GM23338 (cell line): ENCODE results near the gene AADACL3. TPM values are rescaled to one million over a fixed set of nuclear protein-coding genes. Genes with fewer than 3 reads are reported as not detected.

ENCODE experiments used
- ATAC-seq: fragments of 200-7000 bp; cut with Tn5 transposase; 3 replicates; pipeline ENCODE4 v1.9.1; 2020
- DNase-seq: peaks from one replicate; pipeline ENCODE4 v3.0.0-alpha.2; 2015; ENCODE audit warnings: low spot score
- H2AFZ ChIP-seq: fragments of 200-600 bp; sonication (generic); 2 replicates; pipeline ENCODE4 v1.8.0; 2016; ENCODE audit warnings: antibody characterized with exemption, mild to moderate bottlenecking, moderate library complexity
- H3F3A ChIP-seq: fragments of 200-600 bp; sonication (generic); replicated peaks from 2 replicates; pipeline ENCODE4 v1.8.0; 2017; ENCODE audit warnings: antibody characterized with exemption, mixed run types, low read depth
- H3K27ac ChIP-seq: fragments of 200-600 bp; sonication (generic); 2 replicates; pipeline ENCODE4 v1.6.1; 2016; ENCODE audit warnings: low read depth
- H3K27me3 ChIP-seq: fragments of 200-600 bp; sonication (generic); 2 replicates; pipeline ENCODE4 v1.8.0; 2016; ENCODE audit warnings: mild to moderate bottlenecking, mixed run types, moderate library complexity; ENCODE audit not compliant: insufficient read depth
- H3K36me3 ChIP-seq: fragments of 200-600 bp; sonication (generic); 2 replicates; pipeline ENCODE4 v1.8.0; 2016; ENCODE audit warnings: mild to moderate bottlenecking; ENCODE audit not compliant: insufficient read depth
- H3K4me1 ChIP-seq: fragments of 200-600 bp; sonication (generic); 2 replicates; pipeline ENCODE4 v1.8.0; 2016; ENCODE audit warnings: mild to moderate bottlenecking, moderate library complexity; ENCODE audit not compliant: insufficient read depth
- H3K4me2 ChIP-seq: fragments of 200-600 bp; sonication (generic); 2 replicates; pipeline ENCODE4 v1.7.1; 2017; ENCODE audit warnings: mixed run types
- H3K4me3 ChIP-seq: fragments of 200-600 bp; sonication (generic); 2 replicates; pipeline ENCODE4 v1.6.1; 2016; ENCODE audit warnings: mixed run types
- H3K79me2 ChIP-seq: fragments of 200-600 bp; sonication (generic); replicated peaks from 2 replicates; pipeline ENCODE4 v1.8.0; 2017; ENCODE audit warnings: mild to moderate bottlenecking; ENCODE audit not compliant: insufficient read depth
- H3K9me2 ChIP-seq: fragments of 200-600 bp; sonication (generic); 2 replicates; pipeline ENCODE4 v1.8.0; 2017; ENCODE audit not compliant: insufficient read depth
- H4K20me1 ChIP-seq: fragments of 200-600 bp; sonication (generic); replicated peaks from 2 replicates; pipeline ENCODE4 v1.8.0; 2017; ENCODE audit warnings: mild to moderate bottlenecking; ENCODE audit not compliant: insufficient read depth
- H3K27ac Mint-ChIP-seq: 2 replicates; pipeline ENCODE4 v1.8.0; 2020; ENCODE audit warnings: inconsistent platforms, mild to moderate bottlenecking, moderate library complexity, mixed read lengths
- H3K27me3 Mint-ChIP-seq: 3 replicates; pipeline ENCODE4 v1.8.0; 2022; ENCODE audit warnings: low read depth, mild to moderate bottlenecking, moderate library complexity, mixed read lengths, inconsistent platforms; ENCODE audit not compliant: insufficient read depth, poor library complexity
- H3K36me3 Mint-ChIP-seq: 3 replicates; pipeline ENCODE4 v1.8.0; 2021; ENCODE audit warnings: low read depth, mild to moderate bottlenecking, inconsistent platforms, moderate library complexity, mixed read lengths
- H3K4me1 Mint-ChIP-seq: 3 replicates; pipeline ENCODE4 v1.8.0; 2020; ENCODE audit warnings: mild to moderate bottlenecking, inconsistent platforms, mixed read lengths
- H3K4me3 Mint-ChIP-seq: 3 replicates; pipeline ENCODE4 v1.8.0; 2021; ENCODE audit warnings: moderate library complexity, mild to moderate bottlenecking, inconsistent platforms, mixed read lengths
- H3K9me3 Mint-ChIP-seq: 3 replicates; pipeline ENCODE4 v1.8.0; 2020; ENCODE audit warnings: moderate library complexity, mild to moderate bottlenecking, inconsistent platforms, mixed read lengths
- CREB1 ChIP-seq: fragments of 250-450 bp; sonication (Bioruptor Pico); IDR thresholded peaks from 2 replicates; pipeline ENCODE4 v1.5.0; 2020; ENCODE audit warnings: low read depth, mild to moderate bottlenecking, moderate library complexity
- EZH2 ChIP-seq: fragments of 200-600 bp; sonication (generic); IDR thresholded peaks from one replicate; pipeline ENCODE4 v1.8.0; 2017; ENCODE audit warnings: antibody characterized with exemption, mild to moderate bottlenecking, low read depth; ENCODE audit not compliant: unreplicated experiment
- EZH2phosphoT487 ChIP-seq: fragments of 200-600 bp; sonication (generic); IDR thresholded peaks from one replicate; pipeline ENCODE4 v1.8.1; 2018; ENCODE audit warnings: antibody characterized with exemption; ENCODE audit not compliant: unreplicated experiment
- JUNB ChIP-seq: IDR thresholded peaks from one replicate; pipeline ENCODE4 v1.6.1; 2016; ENCODE audit warnings: antibody characterized with exemption; ENCODE audit not compliant: unreplicated experiment
- NANOG ChIP-seq: IDR thresholded peaks from 2 replicates; pipeline ENCODE4 v1.6.1; 2016; ENCODE audit warnings: antibody characterized with exemption, borderline replicate concordance
- POLR2AphosphoS5 ChIP-seq: IDR thresholded peaks from 2 replicates; pipeline ENCODE4 v1.6.1; 2016; ENCODE audit warnings: antibody characterized with exemption, low read depth
- STAT1 ChIP-seq: IDR thresholded peaks from one replicate; pipeline ENCODE4 v1.6.1; 2016; ENCODE audit warnings: antibody characterized with exemption; ENCODE audit not compliant: unreplicated experiment
- ZNF114 ChIP-seq: fragments of 250-450 bp; sonication (Bioruptor Pico); IDR thresholded peaks from 2 replicates; pipeline ENCODE4 v1.5.0; 2020; ENCODE audit warnings: mild to moderate bottlenecking, moderate library complexity
- ZNF331 ChIP-seq: fragments of 250-450 bp; sonication (Bioruptor Pico); IDR thresholded peaks from 2 replicates; pipeline ENCODE4 v1.5.0; 2020; ENCODE audit warnings: low read depth, mild to moderate bottlenecking, moderate library complexity
- polyA plus RNA-seq: library from polyadenylated mRNA; unstranded; fragments of >200 nt; fragmentation: Nextera tagmentation; extraction: Ambion mirVana; gene quantifications from 2 replicates; pipeline ENCODE4 v1.2.1, GENCODE V29; 2016
- total RNA-seq: library from RNA; depleted of rRNA; stranded (reverse); fragments of >200 nt; shearing (Covaris generic); gene quantifications from 2 replicates; pipeline ENCODE4 v1.2.3, GENCODE V29; 2014
- TF ChIP-seq, protein P1 (sequence below), 2 experiments: fragments of 200-600 bp in 1 of 2; sonication (generic) in 1 of 2; conservative IDR thresholded peaks; 2 replicates each; pipeline versions ENCODE4 v1.5.1 to v1.6.1; 2016 to 2017; ENCODE audit warnings: antibody characterized with exemption in 2 of 2, low read depth in 2 of 2, mild to moderate bottlenecking in 2 of 2, moderate library complexity in 1 of 2
- TF ChIP-seq, protein P2 (sequence below): IDR thresholded peaks from one replicate; pipeline ENCODE4 v1.6.1; 2018; ENCODE audit warnings: antibody characterized with exemption; ENCODE audit not compliant: unreplicated experiment
- TF ChIP-seq, protein P3 (sequence below): fragments of 250-450 bp; sonication (Bioruptor Pico); IDR thresholded peaks from 2 replicates; pipeline ENCODE4 v1.5.0; 2020; ENCODE audit warnings: mild to moderate bottlenecking, moderate library complexity
- TF ChIP-seq, protein P4 (sequence below): IDR thresholded peaks from 2 replicates; pipeline ENCODE4 v1.6.1; 2016; ENCODE audit warnings: antibody characterized with exemption

Gene AADACL3
- total and polyA plus RNA-seq, 2 experiments from 2014 or later, result 0.47 to 1.5 TPM

DNA sequence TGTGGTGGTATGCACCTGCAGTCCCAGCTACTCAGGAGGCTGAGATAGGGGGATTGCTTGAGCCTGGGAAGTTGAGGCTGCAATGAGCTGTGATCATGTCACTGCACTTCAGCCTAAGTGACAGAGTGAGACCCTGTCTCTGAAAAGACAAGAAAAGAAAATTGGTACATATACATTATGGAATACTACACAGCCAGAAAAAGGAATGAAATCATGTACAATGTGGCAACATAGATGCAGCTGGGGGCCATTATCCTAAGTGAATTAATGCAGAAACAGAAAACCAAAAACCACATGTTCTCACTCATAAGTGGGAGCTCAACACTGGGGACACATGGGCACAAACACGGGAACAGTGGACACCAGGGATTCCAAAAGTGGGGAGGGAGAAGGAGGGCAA is 23.0 kb downstream of the AADACL3 start:
- H3K4me1 Mint-ChIP-seq, result peaks cover 2% of the 10 kb centered on the region; the same call in 1 of the 3 replicates
- Histone ChIP-seq H3K36me3 (no peaks in the 10 kb centered on the region), H3K4me3 (no peak overlapping the region), H4K20me1 (no peaks in the 10 kb centered on the region), H3K79me2 (no peaks in the 10 kb centered on the region), H3K4me1 (no peaks in the 10 kb centered on the region), H3F3A (no peaks in the 10 kb centered on the region), H2AFZ (no peak overlapping the region), H3K9me2 (peaks cover 7% of the 10 kb centered on the region; the same call in 1 of the 2 replicates), H3K27me3 (no peaks in the 10 kb centered on the region), H3K27ac (no peak overlapping the region), H3K4me2 (no peak overlapping the region)
- ATAC-seq, result no peak
- no peaks in the 10 kb centered on the region for H3K27me3 Mint-ChIP-seq
- H3K9me3 Mint-ChIP-seq, result no peaks in the 10 kb centered on the region
- H3K4me3 Mint-ChIP-seq, result no peak overlapping the region
- no peak for DNase-seq
- TF ChIP-seq, protein P1, sequence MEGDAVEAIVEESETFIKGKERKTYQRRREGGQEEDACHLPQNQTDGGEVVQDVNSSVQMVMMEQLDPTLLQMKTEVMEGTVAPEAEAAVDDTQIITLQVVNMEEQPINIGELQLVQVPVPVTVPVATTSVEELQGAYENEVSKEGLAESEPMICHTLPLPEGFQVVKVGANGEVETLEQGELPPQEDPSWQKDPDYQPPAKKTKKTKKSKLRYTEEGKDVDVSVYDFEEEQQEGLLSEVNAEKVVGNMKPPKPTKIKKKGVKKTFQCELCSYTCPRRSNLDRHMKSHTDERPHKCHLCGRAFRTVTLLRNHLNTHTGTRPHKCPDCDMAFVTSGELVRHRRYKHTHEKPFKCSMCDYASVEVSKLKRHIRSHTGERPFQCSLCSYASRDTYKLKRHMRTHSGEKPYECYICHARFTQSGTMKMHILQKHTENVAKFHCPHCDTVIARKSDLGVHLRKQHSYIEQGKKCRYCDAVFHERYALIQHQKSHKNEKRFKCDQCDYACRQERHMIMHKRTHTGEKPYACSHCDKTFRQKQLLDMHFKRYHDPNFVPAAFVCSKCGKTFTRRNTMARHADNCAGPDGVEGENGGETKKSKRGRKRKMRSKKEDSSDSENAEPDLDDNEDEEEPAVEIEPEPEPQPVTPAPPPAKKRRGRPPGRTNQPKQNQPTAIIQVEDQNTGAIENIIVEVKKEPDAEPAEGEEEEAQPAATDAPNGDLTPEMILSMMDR (conservative IDR thresholded peaks at IDR 0.05; ENCODE audit: low read depth in 2 of 2), result no peak
- no peak for TF ChIP-seq EZH2phosphoT487
- no peak for TF ChIP-seq CREB1 (CRISPR knock-in tag)
- TF ChIP-seq ZNF114 (CRISPR knock-in tag), result no peak
- no peak for TF ChIP-seq NANOG
- TF ChIP-seq, protein P2, sequence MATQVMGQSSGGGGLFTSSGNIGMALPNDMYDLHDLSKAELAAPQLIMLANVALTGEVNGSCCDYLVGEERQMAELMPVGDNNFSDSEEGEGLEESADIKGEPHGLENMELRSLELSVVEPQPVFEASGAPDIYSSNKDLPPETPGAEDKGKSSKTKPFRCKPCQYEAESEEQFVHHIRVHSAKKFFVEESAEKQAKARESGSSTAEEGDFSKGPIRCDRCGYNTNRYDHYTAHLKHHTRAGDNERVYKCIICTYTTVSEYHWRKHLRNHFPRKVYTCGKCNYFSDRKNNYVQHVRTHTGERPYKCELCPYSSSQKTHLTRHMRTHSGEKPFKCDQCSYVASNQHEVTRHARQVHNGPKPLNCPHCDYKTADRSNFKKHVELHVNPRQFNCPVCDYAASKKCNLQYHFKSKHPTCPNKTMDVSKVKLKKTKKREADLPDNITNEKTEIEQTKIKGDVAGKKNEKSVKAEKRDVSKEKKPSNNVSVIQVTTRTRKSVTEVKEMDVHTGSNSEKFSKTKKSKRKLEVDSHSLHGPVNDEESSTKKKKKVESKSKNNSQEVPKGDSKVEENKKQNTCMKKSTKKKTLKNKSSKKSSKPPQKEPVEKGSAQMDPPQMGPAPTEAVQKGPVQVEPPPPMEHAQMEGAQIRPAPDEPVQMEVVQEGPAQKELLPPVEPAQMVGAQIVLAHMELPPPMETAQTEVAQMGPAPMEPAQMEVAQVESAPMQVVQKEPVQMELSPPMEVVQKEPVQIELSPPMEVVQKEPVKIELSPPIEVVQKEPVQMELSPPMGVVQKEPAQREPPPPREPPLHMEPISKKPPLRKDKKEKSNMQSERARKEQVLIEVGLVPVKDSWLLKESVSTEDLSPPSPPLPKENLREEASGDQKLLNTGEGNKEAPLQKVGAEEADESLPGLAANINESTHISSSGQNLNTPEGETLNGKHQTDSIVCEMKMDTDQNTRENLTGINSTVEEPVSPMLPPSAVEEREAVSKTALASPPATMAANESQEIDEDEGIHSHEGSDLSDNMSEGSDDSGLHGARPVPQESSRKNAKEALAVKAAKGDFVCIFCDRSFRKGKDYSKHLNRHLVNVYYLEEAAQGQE, result no peak
- no peak for TF ChIP-seq JUNB
- TF ChIP-seq, protein P3, sequence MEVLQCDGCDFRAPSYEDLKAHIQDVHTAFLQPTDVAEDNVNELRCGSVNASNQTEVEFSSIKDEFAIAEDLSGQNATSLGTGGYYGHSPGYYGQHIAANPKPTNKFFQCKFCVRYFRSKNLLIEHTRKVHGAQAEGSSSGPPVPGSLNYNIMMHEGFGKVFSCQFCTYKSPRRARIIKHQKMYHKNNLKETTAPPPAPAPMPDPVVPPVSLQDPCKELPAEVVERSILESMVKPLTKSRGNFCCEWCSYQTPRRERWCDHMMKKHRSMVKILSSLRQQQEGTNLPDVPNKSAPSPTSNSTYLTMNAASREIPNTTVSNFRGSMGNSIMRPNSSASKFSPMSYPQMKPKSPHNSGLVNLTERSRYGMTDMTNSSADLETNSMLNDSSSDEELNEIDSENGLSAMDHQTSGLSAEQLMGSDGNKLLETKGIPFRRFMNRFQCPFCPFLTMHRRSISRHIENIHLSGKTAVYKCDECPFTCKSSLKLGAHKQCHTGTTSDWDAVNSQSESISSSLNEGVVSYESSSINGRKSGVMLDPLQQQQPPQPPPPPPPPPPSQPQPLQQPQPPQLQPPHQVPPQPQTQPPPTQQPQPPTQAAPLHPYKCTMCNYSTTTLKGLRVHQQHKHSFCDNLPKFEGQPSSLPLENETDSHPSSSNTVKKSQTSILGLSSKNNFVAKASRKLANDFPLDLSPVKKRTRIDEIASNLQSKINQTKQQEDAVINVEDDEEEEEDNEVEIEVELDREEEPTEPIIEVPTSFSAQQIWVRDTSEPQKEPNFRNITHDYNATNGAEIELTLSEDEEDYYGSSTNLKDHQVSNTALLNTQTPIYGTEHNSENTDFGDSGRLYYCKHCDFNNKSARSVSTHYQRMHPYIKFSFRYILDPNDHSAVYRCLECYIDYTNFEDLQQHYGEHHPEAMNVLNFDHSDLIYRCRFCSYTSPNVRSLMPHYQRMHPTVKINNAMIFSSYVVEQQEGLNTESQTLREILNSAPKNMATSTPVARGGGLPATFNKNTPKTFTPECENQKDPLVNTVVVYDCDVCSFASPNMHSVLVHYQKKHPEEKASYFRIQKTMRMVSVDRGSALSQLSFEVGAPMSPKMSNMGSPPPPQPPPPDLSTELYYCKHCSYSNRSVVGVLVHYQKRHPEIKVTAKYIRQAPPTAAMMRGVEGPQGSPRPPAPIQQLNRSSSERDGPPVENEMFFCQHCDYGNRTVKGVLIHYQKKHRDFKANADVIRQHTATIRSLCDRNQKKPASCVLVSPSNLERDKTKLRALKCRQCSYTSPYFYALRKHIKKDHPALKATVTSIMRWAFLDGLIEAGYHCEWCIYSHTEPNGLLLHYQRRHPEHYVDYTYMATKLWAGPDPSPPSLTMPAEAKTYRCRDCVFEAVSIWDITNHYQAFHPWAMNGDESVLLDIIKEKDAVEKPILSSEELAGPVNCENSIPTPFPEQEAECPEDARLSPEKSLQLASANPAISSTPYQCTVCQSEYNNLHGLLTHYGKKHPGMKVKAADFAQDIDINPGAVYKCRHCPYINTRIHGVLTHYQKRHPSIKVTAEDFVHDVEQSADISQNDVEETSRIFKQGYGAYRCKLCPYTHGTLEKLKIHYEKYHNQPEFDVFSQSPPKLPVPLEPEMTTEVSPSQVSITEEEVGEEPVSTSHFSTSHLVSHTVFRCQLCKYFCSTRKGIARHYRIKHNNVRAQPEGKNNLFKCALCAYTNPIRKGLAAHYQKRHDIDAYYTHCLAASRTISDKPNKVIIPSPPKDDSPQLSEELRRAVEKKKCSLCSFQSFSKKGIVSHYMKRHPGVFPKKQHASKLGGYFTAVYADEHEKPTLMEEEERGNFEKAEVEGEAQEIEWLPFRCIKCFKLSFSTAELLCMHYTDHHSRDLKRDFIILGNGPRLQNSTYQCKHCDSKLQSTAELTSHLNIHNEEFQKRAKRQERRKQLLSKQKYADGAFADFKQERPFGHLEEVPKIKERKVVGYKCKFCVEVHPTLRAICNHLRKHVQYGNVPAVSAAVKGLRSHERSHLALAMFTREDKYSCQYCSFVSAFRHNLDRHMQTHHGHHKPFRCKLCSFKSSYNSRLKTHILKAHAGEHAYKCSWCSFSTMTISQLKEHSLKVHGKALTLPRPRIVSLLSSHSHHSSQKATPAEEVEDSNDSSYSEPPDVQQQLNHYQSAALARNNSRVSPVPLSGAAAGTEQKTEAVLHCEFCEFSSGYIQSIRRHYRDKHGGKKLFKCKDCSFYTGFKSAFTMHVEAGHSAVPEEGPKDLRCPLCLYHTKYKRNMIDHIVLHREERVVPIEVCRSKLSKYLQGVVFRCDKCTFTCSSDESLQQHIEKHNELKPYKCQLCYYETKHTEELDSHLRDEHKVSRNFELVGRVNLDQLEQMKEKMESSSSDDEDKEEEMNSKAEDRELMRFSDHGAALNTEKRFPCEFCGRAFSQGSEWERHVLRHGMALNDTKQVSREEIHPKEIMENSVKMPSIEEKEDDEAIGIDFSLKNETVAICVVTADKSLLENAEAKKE (CRISPR knock-in tag), result no peak
- TF ChIP-seq, protein P4, sequence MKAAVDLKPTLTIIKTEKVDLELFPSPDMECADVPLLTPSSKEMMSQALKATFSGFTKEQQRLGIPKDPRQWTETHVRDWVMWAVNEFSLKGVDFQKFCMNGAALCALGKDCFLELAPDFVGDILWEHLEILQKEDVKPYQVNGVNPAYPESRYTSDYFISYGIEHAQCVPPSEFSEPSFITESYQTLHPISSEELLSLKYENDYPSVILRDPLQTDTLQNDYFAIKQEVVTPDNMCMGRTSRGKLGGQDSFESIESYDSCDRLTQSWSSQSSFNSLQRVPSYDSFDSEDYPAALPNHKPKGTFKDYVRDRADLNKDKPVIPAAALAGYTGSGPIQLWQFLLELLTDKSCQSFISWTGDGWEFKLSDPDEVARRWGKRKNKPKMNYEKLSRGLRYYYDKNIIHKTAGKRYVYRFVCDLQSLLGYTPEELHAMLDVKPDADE, result no peak
- TF ChIP-seq ZNF331 (CRISPR knock-in tag), result no peak
- no peak for TF ChIP-seq STAT1
- TF ChIP-seq POLR2AphosphoS5, result no peak
- no peak for TF ChIP-seq EZH2
- no peaks in the 10 kb centered on the region for H3K36me3 Mint-ChIP-seq
- no peak overlapping the region for H3K27ac Mint-ChIP-seq
